CD14-positive monocyte (primary cell): Measurements from ENCODE around the gene WDR76. TPM values are rescaled to one million over a fixed set of nuclear protein-coding genes. Genes with fewer than 3 reads are reported as not detected.

Source experiments
- DNase-seq, 3 donors: peaks; one replicate each; pipeline ENCODE4 v3.0.0-alpha.2; 2011 to 2022
- H2AFZ ChIP-seq: 2 replicates; pipeline ENCODE4 v1.6.0; 2012; ENCODE audit warnings: mild to moderate bottlenecking, low read depth, low read length, inconsistent platforms; ENCODE audit not compliant: insufficient read depth, poor library complexity, severe bottlenecking
- H3K27ac ChIP-seq, 2 donors: 1 replicate in 1 of 2; 2 replicates in 1 of 2; pipeline ENCODE4 v1.5.1; 2012 to 2013; ENCODE audit warnings: low read length in 2 of 2, control low read depth in 1 of 2, inconsistent platforms in 1 of 2, low read depth in 1 of 2, mild to moderate bottlenecking in 1 of 2
- H3K27me3 ChIP-seq, 2 donors: one replicate each; pipeline versions ENCODE4 v1.6.0 to v1.6.1; 2011 to 2013; ENCODE audit warnings: low read length in 2 of 2; ENCODE audit not compliant: control insufficient read depth in 2 of 2, insufficient read depth in 2 of 2
- H3K36me3 ChIP-seq, 2 donors: replicated peaks in 1 of 2; 1 replicate in 1 of 2; 2 replicates in 1 of 2; pipeline versions ENCODE4 v1.5.1 to v1.6.1; 2012 to 2013; ENCODE audit warnings: low read length in 2 of 2, control low read depth in 1 of 2, inconsistent platforms in 1 of 2, mild to moderate bottlenecking in 1 of 2; ENCODE audit not compliant: insufficient read depth in 2 of 2, control insufficient read depth in 1 of 2
- H3K4me1 ChIP-seq, 2 donors: 1 replicate in 1 of 2; 2 replicates in 1 of 2; pipeline versions ENCODE4 v1.5.1 to v1.6.1; 2012 to 2013; ENCODE audit warnings: low read length in 2 of 2, control low read depth in 1 of 2, inconsistent platforms in 1 of 2, mild to moderate bottlenecking in 1 of 2, moderate library complexity in 1 of 2; ENCODE audit not compliant: insufficient read depth in 2 of 2, control insufficient read depth in 1 of 2
- H3K4me2 ChIP-seq: replicated peaks from 2 replicates; pipeline ENCODE3; 2012; ENCODE audit warnings: low read length, moderate library complexity, mild to moderate bottlenecking; ENCODE audit not compliant: poor library complexity, severe bottlenecking; ENCODE audit errors: extremely low read depth
- H3K4me3 ChIP-seq, 3 experiments: fragments of 200-600 bp in 1 of 3; sonication (generic) in 1 of 3; replicated peaks in 1 of 3; 1 replicate in 2 of 3; 2 replicates in 1 of 3; pipeline ENCODE4 v1.5.1; 2011 to 2013; ENCODE audit warnings: low read length in 3 of 3, mild to moderate bottlenecking in 3 of 3, control low read depth in 2 of 3, low read depth in 2 of 3, inconsistent platforms in 1 of 3, moderate library complexity in 1 of 3
- H3K79me2 ChIP-seq: 2 replicates; pipeline ENCODE4 v1.6.0; 2012; ENCODE audit warnings: mild to moderate bottlenecking, control low read depth, inconsistent platforms, low read length, moderate library complexity; ENCODE audit not compliant: insufficient read depth
- H3K9ac ChIP-seq: 2 replicates; pipeline ENCODE4 v1.6.0; 2017; ENCODE audit warnings: low read length, mild to moderate bottlenecking; ENCODE audit not compliant: insufficient read depth, poor library complexity, severe bottlenecking
- H3K9me3 ChIP-seq, 2 donors: replicated peaks in 1 of 2; 1 replicate in 1 of 2; 2 replicates in 1 of 2; pipeline versions ENCODE4 v1.5.1 to v1.6.1; 2012 to 2013; ENCODE audit warnings: low read length in 2 of 2, control low read depth in 1 of 2; ENCODE audit not compliant: control insufficient read depth in 1 of 2, insufficient read depth in 1 of 2
- H4K20me1 ChIP-seq: 2 replicates; pipeline ENCODE4 v1.6.0; 2012; ENCODE audit warnings: mild to moderate bottlenecking, low read length, control low read depth, moderate library complexity; ENCODE audit not compliant: insufficient read depth
- H3K27ac Mint-ChIP-seq, 7 donors: one replicate each; pipeline ENCODE4 v1.8.0; 2020; ENCODE audit warnings: mild to moderate bottlenecking in 7 of 7, mixed read lengths in 7 of 7, moderate library complexity in 6 of 7, inconsistent platforms in 2 of 7
- H3K27me3 Mint-ChIP-seq, 3 donors: one replicate each; pipeline ENCODE4 v1.8.0; 2021 to 2022; ENCODE audit warnings: low read depth in 3 of 3, mild to moderate bottlenecking in 3 of 3, mixed read lengths in 3 of 3, moderate library complexity in 3 of 3, inconsistent platforms in 1 of 3
- H3K36me3 Mint-ChIP-seq, 2 donors: one replicate each; pipeline ENCODE4 v1.8.0; 2020; ENCODE audit warnings: mixed read lengths in 2 of 2, inconsistent platforms in 1 of 2, mild to moderate bottlenecking in 1 of 2
- H3K4me1 Mint-ChIP-seq: one replicate; pipeline ENCODE4 v1.8.0; 2020; ENCODE audit warnings: mild to moderate bottlenecking, mixed read lengths
- H3K4me3 Mint-ChIP-seq, 2 donors: one replicate each; pipeline ENCODE4 v1.8.0; 2020; ENCODE audit warnings: mild to moderate bottlenecking in 2 of 2, mixed read lengths in 2 of 2, moderate library complexity in 1 of 2
- H3K9me3 Mint-ChIP-seq, 7 donors: one replicate each; pipeline ENCODE4 v1.8.0; 2020 to 2022; ENCODE audit warnings: mixed read lengths in 7 of 7, mild to moderate bottlenecking in 6 of 7, moderate library complexity in 6 of 7, inconsistent platforms in 2 of 7
- WGBS: methylation state at CpG from one replicate; pipeline ENCODE4 v1.1.5; 2013; ENCODE audit warnings: missing lambda C conversion rate; ENCODE audit not compliant: insufficient coverage; 5-methylcytosine and 5-hydroxymethylcytosine counted together
- intact Hi-C, 2 donors: fragments of 100-400 bp; cut with micrococcal nuclease; formaldehyde crosslinking; loops; one replicate each; pipeline versions ENCODE4 v1.15.0 to v1.15.1; 2023
- polyA plus RNA-seq, 3 donors: library from polyadenylated mRNA; depleted of rRNA in 1 of 3; unstranded in 2 of 3; stranded (reverse) in 1 of 3; fragments of 300-500 nt in 2 of 3; fragments of >200 nt in 1 of 3; fragmentation: Illumina TruSeq in 2 of 3; gene quantifications; 1 replicate in 2 of 3; 2 replicates in 1 of 3; pipeline ENCODE4 v1.2.3, GENCODE V29; 2012 to 2021
- TF ChIP-seq, protein P1 (sequence below): fragments of 200-600 bp; IDR thresholded peaks from one replicate; pipeline ENCODE4 v1.8.0; 2022; ENCODE audit warnings: antibody characterized with exemption, mild to moderate bottlenecking

Gene WDR76
- polyA plus RNA-seq, 3 donors = 0.32 to 0.91 (median 0.40) TPM

GRCh38 chr15:43845421-43845820, 18.6 kb downstream of the WDR76 start:
- Mint-ChIP-seq H3K36me3 (peaks cover 17 to 60% of the 10 kb centered on the region in 2 donors), H3K27me3 (peaks cover 0 to 1% (median 0%) of the 10 kb centered on the region in 3 donors), H3K4me3 (no peak overlapping the region), H3K9me3 (no peaks in the 10 kb centered on the region), H3K27ac (no peak overlapping the region), H3K4me1 (no peaks in the 10 kb centered on the region)
- DNase-seq = no peak
- H3K36me3 ChIP-seq = peaks cover 10 to 38% of the 10 kb centered on the region in 2 donors
- no peak overlapping the region for H3K4me3 ChIP-seq
- intact Hi-C loops = no loop called here
- TF ChIP-seq, protein P1, sequence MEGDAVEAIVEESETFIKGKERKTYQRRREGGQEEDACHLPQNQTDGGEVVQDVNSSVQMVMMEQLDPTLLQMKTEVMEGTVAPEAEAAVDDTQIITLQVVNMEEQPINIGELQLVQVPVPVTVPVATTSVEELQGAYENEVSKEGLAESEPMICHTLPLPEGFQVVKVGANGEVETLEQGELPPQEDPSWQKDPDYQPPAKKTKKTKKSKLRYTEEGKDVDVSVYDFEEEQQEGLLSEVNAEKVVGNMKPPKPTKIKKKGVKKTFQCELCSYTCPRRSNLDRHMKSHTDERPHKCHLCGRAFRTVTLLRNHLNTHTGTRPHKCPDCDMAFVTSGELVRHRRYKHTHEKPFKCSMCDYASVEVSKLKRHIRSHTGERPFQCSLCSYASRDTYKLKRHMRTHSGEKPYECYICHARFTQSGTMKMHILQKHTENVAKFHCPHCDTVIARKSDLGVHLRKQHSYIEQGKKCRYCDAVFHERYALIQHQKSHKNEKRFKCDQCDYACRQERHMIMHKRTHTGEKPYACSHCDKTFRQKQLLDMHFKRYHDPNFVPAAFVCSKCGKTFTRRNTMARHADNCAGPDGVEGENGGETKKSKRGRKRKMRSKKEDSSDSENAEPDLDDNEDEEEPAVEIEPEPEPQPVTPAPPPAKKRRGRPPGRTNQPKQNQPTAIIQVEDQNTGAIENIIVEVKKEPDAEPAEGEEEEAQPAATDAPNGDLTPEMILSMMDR = no peak
- H3K4me2 ChIP-seq = no peak overlapping the region
- no peaks in the 10 kb centered on the region for H3K27me3 ChIP-seq
- no peaks in the 10 kb centered on the region for H3K79me2 ChIP-seq
- no peak overlapping the region for H3K9ac ChIP-seq
- H4K20me1 ChIP-seq = no peaks in the 10 kb centered on the region
- H2AFZ ChIP-seq = no peak overlapping the region
- no peaks in the 10 kb centered on the region for H3K4me1 ChIP-seq
- no peaks in the 10 kb centered on the region for H3K9me3 ChIP-seq
- no peak overlapping the region for H3K27ac ChIP-seq

GRCh38 chr15:43851251-43851650, 24.4 kb downstream of the WDR76 start:
- Mint-ChIP-seq H3K36me3 (peaks cover 18 to 51% of the 10 kb centered on the region in 2 donors), H3K9me3 (peaks cover 0 to 2% (median 0%) of the 10 kb centered on the region in 7 donors), H3K27me3 (no peaks in the 10 kb centered on the region), H3K4me1 (no peaks in the 10 kb centered on the region), H3K27ac (peak overlapping the region in 1 of 7 donors; percentile 31), H3K4me3 (no peak overlapping the region)
- H3K9me3 ChIP-seq = no peaks in the 10 kb centered on the region
- no peak overlapping the region for H3K4me2 ChIP-seq
- no peak overlapping the region for H2AFZ ChIP-seq
- DNase-seq = no peak
- H3K4me3 ChIP-seq = no peak overlapping the region
- WGBS = no CpG with 5 or more reads among the region's 3 CpGs
- no peaks in the 10 kb centered on the region for H3K79me2 ChIP-seq
- intact Hi-C loops = no loop called here
- H3K27ac ChIP-seq = no peak overlapping the region
- H3K4me1 ChIP-seq = no peaks in the 10 kb centered on the region
- H3K9ac ChIP-seq = no peak overlapping the region
- TF ChIP-seq, protein P1 = no peak
- H4K20me1 ChIP-seq = no peaks in the 10 kb centered on the region
- peaks cover 13 to 42% of the 10 kb centered on the region in 2 donors for H3K36me3 ChIP-seq
- H3K27me3 ChIP-seq = no peaks in the 10 kb centered on the region
